HG02798 (cell line): Measurements from ENCODE around the gene CTNNBIP1.

ENCODE experiments used
- ATAC-seq: cut with Tn5 transposase; IDR thresholded peaks from one replicate; pipeline ENCODE4 v1.9.1; 2021; ENCODE audit warnings: mild to moderate bottlenecking; ENCODE audit not compliant: unreplicated experiment, poor library complexity

Gene CTNNBIP1

GRCh38 chr1:9881838-9882249, 28.2 kb downstream of the CTNNBIP1 start:
- no peak for ATAC-seq

GRCh38 chr1:9878404-9878803, 31.7 kb downstream of the CTNNBIP1 start:
- no peak for ATAC-seq

- ATAC-seq, result no peak
These were observed 32.1 kb downstream of the CTNNBIP1 start for GRCh38 chr1:9877962-9878361.

- ATAC-seq, result no peak
These were observed 34.5 kb downstream of the CTNNBIP1 start for GRCh38 chr1:9875636-9876000.

- peak; percentile 59 for ATAC-seq
These were observed 35.0 kb downstream of the CTNNBIP1 start for GRCh38 chr1:9874959-9875635.

GRCh38 chr1:9874412-9874811, 35.7 kb downstream of the CTNNBIP1 start:
- ATAC-seq, result no peak

- ATAC-seq, result no peak
These were observed 36.1 kb downstream of the CTNNBIP1 start for GRCh38 chr1:9873992-9874391.

- no peak for ATAC-seq
These were observed 36.7 kb downstream of the CTNNBIP1 start for GRCh38 chr1:9873385-9873784.

GRCh38 chr1:9872430-9873165, 37.5 kb downstream of the CTNNBIP1 start:
- no peak for ATAC-seq

GRCh38 chr1:9871707-9872425, 38.2 kb downstream of the CTNNBIP1 start:
- ATAC-seq, result no peak

- ATAC-seq, result no peak
These were observed 39.0 kb downstream of the CTNNBIP1 start for GRCh38 chr1:9871021-9871420.

GRCh38 chr1:9870572-9870971, 39.5 kb downstream of the CTNNBIP1 start:
- ATAC-seq, result no peak

GRCh38 chr1:9869831-9870251, 40.2 kb downstream of the CTNNBIP1 start:
- no peak for ATAC-seq

- ATAC-seq, result no peak
These were observed 41.9 kb downstream of the CTNNBIP1 start for GRCh38 chr1:9868244-9868590.

- peak; percentile 65 for ATAC-seq
These were observed 42.4 kb downstream of the CTNNBIP1 start for GRCh38 chr1:9867408-9868243.

- no peak for ATAC-seq
These were observed 43.2 kb downstream of the CTNNBIP1 start for GRCh38 chr1:9866836-9867235.

GRCh38 chr1:9865724-9866123, 44.3 kb downstream of the CTNNBIP1 start:
- ATAC-seq, result no peak

GRCh38 chr1:9863371-9863770, 46.7 kb downstream of the CTNNBIP1 start:
- ATAC-seq, result no peak

- no peak for ATAC-seq
These were observed 48.7 kb downstream of the CTNNBIP1 start for GRCh38 chr1:9861360-9861759.

- no peak for ATAC-seq
These were observed 49.2 kb downstream of the CTNNBIP1 start for GRCh38 chr1:9860887-9861286.
